NCI-H146 treated with DMSO at 0.1 percent for 48 hours (cell line): ENCODE data around the gene ELOVL6.
A peak's percentile ranks its signal among the peaks of the same experiment; 100 is the strongest.
"Not testable (repeated sequence)": the region's sequence is repeated elsewhere in the genome, so short reads cannot be mapped to it uniquely, and the experiment has no call there.

Source experiments
- DNase-seq: peaks from one replicate; lab custom pipeline; 2025; ENCODE audit not compliant: unreplicated experiment; lab: John Stamatoyannopoulos, UW

The ELOVL6 gene

DNA sequence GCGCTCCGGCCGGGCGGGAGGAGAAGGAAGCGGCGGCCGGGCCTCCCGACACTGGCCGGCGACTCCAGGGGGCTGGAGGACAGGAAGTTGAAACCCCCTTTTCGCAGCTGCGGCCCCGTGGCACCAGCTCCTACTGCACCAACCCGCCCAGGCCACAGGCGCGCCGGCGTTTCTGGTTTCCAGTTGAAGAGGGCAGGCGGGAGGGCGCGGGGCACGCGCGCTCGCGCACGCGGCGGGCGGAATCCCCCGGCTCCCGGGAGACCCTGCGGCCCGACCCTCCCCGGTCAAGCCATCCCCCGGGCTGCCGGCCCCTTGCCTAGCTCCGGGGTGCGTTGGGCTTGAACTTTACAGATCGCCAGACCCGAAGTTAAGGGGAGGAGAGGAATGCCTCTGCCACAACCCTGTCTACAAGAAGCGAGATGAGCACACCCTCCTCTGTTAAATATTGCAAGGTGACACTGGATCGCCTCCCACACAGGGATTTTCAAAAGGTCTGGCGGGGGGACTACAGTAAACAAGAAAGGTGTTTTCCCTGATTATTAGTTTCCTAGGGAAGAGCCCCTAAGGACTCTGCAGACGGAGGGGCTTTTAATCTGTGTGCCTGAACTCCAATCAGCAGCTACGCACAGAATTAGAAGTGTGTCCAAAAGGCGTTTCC, 1.4 kb downstream of the ELOVL6 start:
- peak; percentile 25 for DNase-seq

DNA sequence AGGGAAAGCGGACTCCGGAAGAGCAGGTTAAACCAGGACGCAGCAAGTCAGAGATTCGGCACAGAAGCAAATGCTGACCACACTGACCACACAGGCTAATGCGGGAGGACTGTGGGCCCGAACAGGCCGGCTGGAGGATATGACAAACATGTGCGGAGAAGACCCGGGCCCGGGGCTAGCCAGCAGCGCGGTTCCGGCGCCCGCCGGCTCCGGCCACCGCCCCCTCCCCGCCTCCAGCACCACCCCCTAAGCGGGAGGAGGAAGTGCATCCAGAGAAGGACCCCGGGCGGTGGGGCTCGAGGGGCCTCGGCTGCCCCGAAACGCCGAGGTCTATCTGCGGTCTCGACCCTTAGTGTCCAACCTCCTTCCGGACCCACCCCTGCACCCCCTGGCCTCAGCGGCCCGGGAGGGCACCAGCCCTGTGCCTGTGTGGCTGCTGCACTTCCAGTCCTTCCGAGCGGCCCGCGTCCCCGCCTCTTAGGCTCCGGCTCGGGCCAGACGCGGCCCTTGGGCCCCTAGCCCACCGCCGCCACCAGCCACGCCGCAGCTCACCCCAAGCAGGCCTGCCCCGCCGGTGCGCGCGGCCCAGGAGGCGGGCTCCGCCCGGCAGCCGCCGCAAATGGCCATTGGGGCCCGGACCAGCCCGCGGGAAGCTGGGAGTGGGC, 2.1 kb downstream of the ELOVL6 start:
- DNase-seq: peak; percentile 22

DNA sequence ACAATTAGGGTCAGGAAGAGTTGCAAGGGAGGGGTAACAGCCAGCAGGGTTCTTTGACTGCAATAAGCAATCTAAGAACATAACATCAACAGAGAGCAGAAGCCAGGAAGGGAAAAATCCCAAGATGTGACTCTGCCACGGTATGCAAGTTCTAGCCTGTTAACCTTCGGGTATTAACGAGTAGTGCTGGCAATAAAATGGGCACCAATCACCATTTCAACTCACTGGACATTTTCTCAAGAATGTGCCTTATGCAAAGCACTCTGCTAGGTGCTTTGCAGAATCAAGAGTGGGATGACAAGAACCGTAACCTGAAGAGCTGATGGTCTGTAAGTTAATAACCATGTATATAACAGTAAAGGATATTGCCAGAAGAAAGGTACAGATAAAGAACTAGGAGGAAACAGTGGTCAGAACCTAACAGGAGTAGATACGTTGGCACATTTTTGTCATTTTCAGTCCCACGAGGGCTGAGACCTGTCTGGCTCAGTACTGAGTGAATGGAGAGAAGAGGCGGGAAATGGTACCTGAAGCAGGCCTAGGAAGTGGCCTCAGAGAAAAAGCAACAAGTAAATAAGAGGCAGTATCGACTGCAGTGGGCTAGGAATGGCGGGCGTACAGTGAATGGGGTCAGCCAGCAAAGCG, 2.7 kb downstream of the ELOVL6 start:
- DNase-seq: peak; percentile 5

DNA sequence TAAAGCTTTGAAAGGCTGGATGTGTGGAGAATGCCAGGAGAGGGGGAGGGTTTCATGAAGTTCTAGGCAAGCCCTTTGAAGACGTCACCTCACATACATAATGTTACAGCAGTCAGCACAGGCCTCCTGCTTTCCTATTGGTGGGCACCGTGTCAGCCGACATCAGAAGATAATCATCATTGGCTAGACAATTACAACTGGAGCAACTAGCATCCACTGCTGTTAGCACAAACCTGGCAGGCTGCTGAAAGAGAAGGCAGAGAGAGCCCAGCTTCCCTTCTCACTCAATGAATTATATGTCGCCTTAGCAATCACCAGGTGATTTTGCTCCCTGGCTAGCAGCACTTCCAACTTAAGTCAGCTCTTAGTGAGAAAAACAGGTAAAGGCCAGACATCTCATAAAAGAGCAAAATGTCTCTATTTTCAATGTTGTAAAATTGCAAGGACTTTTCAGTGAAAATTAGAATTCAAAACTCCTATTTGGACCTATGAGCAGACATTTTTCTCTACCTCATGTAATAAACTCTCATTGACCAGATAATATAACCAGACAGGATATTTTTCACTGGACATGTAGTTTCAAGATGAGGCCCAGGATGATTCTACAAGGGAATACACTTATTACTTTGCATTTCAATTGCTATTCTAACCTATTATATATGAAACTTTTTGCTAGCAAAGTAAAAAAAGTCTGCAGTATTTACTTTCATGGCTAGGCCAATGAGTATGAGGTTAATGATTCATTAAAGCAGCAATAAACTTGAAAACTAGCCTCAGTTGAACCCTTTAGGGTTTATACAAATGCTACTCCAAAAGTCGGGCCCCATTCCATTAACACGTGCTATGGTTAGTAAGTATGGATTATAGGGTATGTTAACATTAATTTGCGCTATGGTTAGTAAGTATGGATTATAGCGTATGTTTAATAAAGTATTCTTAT, 4.3 kb downstream of the ELOVL6 start:
- peak; percentile 73 for DNase-seq

DNA sequence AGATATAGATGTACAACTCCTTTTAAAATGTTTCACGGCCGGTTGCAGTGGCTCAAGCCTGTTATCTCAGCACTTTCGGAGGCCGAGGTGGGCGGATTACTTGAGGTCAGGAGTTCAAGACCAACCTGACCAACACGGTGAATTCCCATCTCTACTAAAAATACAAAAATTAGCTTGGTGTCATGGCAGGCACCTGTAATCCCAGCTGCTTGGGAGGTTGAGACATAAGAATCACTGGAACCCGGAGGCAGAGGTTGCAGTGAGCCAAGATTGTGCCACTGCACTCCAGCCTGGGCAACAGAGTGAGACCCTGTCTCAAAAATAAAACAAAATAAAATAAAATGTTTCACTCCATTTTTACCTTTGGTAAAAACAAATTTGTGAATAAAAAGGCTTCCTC, 5.1 kb downstream of the ELOVL6 start:
- not testable (repeated sequence) for DNase-seq

DNA sequence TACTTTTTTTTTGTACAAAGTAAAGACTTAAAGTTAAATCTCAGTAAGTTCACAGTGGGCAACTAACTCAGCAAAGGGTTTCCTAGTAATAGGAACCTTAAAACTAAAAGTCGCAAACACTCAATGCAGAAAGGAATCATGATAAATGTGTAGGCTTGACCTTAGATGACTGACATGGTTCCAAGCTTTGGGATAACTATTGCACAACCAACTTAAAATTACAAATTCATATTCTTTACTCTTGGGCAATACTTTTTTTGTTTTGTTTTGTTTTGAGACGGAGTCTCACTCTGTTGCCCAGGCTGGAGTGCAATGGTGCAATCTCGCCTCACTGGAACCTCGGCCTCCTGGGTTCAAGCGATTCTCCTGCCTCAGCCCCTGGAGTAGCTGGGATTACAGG, 8.2 kb downstream of the ELOVL6 start:
- no peak for DNase-seq

DNA sequence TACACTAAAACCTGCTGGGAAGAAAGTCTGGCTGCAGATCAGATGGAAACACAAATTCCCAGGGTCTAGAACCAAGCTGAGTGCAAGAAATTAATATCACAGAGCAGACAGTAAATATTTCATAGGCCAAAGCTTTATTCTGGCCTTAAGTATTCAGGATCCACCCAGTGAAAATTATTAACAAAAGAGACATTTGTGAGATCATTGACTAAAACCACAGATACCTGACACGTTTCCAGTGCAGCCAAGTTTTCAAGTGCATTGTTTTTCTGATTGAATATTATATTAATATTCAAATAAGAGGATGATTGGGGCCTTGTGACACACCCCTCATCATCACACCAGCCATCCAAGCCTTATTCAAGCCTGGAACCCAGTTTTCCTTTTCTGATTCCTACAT, 10.3 kb downstream of the ELOVL6 start:
- DNase-seq: no peak

DNA sequence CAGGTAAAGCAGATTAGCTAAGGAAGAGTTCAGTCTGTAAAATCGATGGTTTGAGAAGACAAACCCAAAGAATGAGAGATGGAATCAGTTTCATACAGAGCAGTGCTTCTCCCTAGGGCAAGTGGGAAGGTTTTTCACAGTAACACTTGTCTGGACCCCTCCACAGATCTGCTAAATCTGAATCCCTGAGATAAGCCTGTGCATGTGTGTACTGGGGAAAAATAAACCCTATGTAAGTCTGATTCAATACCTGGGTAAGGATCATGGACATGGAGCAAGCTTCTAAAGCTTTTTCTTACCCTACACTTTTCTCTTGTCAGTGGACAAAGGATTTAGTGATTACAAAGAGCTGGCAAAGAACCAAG, 13.6 kb downstream of the ELOVL6 start:
- no peak for DNase-seq

DNA sequence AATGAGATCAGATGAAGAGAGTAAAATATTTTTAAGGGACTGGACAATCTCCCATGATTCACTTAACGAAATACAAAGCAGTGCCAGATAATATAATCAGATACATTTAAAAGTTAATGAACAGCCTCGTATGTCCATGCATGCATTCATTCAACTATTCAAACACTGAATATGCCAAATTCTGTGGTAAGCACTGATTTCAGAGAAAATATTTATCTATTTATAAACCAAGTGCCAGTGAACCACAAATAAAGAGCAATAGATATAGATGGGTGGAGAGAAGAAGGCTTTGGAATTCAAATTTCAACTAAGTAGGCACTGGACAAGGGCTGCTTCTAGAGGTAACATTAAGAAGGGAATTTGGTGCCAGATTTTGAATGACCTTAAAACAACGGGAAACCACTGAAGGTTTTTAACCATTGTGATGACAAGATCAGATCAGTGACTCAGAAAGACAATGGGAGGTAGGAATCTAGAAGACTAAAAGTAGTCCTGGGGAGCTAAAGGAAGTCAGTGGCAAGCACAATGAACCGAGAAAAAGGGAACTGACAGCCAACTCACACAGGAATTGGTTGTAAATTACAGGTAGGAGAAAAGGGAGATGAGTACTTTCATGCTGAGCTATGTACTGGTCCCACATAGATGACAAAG, 14.2 kb downstream of the ELOVL6 start:
- no peak for DNase-seq

DNA sequence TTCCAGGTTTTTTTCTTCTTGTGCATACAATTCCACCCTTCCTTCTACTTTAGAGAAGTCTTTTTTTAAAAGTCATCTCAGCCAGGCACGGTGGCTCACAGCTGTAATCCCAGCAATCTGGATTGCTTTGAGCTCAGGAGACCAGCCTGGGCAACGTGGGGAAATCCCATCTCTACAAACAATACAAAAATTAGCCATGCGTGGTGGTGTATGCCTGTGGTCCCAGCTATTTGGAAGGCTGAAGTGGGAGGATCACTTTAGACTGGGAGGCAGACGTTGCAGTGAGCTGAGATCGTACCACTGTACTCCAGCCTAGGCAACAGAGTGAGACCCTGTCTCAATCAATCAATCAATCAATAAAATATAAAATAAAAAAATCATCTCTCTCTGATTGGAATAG, 14.8 kb downstream of the ELOVL6 start:
- no peak for DNase-seq

DNA sequence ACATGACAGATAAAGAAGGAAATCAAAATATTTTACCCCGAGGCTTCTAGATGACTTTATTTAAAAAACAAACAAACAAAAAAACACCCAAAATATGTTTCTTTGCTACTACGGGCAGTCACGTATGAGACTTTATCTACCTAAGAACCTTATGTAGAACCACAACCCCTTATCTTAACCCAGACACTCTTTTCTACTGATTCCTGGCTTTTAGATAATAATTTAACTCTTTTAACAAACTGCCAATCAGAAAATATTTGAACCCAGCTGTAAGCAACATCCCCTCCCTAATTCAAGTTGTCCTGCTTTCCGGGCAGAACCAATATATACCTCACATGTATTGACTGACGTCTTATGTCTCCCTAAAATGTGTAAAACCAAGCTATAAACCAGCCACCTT, 15.4 kb downstream of the ELOVL6 start:
- no peak for DNase-seq

DNA sequence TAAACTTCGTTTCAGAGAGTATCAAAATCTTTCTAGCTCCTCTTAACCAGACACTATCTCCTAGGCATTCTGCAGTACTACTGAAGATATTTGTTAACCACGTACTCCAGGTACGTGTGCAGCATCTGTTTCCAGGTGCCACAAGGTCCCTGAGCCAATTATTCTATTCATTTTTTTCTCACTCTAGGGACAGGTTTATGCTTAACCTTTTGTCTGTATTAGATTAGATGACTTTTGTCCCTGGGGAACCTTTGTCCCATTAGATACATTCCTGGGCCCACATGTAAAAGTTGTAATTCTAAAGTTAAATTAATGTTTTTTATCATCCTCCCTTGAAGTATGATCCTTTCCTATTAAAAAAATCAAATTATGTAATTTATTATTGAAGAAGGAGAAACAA, 16.5 kb downstream of the ELOVL6 start:
- no peak for DNase-seq

DNA sequence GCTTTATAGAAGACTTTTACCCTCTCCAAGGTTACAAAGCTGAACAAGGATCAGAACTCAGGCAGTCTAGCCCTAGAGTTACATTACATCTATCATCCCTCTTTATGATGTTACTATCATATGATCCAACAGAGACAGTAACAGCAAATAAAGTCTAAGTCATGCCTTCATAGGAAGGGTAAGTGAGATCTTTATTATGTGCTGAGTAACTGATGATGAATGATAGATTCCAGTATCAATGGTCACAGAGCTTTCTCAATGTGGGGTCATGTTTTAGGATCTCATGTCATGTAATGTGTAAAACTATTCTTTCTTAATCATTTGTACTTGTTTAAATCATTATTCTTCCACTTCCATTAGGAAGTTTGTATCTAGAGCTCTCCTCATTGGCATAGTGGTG, 22.8 kb downstream of the ELOVL6 start:
- no peak for DNase-seq

DNA sequence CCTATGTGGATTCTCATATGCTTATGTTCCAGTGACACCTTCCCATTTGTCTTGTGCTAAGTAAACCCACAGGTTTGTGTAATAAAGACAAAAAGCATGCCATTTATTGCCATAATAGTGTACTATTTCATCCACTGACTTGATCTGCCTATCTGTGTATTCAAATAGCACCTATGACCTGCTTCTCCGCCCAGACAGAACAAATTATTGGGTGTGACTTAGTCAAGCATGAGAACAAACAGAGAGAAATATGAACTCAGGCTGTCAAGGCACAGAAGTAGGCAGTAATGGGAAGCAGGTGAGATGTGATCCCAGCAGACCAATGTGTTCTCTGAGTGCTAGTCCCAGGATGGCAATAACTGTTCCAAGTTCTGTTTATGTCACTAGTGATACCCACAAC, 25.4 kb downstream of the ELOVL6 start:
- DNase-seq: peak; percentile 64

DNA sequence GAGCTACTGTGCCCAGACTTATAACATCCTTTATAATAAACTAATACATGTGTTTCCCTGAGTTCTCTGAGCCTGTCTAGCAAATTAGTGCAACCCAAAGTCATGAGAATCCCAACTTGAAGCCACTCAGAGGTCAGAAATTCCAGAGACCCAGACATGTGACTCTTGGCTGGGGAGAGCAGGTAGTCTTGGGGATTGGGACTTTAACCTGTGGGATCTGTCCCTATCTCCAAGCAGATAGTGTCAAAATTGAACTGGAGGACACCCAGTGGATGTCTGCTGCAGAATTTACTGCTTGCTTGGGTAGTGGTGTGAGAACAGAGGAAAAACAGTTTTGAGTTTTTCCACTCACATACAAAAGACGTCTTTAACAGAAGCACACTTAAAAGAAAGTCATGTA, 26.4 kb downstream of the ELOVL6 start:
- no peak for DNase-seq

DNA sequence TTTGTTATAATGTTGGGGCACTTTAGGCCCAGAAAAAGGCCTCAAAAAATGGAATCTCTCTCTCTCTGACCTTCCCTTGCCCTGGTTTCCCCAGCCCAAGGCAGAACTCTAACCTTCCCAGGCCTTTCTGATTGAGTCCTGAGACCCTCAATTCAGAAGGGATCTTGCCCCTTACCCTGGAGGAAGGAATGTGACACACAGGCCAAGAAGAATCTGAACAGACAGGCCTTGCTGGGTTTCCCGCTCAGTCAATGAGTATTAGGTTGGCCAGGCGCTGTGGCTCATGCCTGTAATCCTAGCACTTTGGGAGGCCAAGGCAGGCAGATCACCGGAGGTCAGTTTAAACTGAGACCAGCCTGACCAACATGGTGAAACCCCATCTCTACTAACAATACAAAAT, 27.6 kb downstream of the ELOVL6 start:
- DNase-seq: no peak

DNA sequence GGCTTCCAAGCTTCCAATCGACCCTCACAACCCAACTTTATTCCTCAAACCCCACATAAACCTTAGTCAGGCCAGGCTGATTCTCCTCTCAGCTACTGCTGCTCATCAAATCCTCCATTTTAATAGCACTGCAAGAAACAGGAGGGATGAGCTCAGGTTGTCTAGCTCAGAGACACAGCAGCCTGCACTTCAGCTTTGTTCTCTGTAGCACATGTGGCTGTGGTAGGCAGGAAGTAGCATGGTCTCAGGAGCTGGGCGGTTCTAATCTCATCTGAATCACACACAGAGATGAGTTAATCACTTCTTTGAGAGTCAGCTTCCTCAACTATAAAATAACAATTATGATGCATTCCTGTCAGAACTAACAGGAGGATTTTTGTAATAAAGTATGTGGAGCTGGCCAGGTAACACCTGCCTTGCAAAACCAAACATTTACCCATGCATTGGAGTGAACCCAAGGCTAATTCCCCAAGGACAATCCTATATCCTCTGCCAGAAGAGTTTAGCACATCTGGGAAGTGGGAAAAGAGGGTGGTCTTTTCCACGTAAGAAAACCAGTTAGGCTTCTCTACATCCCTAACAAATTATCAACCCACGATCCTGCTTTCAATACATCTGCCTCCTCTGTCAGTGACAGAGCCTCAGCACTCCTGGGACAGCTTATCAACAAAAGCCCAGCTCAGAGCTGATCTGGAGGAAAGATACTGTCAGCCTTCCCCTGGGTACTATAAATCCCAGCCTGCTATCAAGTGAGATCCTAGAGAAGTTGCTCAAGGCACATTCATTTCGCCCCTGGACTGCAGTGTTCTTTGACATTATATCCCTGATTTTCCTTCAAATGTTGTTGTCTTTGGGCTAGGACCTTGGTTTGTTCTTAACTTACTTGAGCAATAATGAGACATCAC, 32.8 kb downstream of the ELOVL6 start:
- DNase-seq: no peak

DNA sequence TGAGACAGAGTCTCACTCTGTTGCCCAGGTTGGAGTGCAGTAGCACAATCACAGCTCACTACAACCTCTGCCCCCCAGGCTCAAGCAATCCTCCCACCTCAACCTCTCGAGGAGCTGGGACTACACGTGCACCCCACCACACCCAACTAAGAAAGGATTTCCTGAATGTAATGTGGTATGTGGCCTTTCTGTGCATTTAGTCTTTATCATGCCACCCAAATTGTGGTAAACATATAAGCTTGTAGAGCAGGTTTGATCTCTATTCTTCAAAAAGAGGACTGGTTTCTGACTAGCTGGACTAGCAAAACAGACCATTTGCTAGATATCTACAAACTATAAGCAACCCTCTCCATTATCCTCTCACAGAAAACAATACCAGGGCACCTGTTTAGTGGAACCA, 33.6 kb downstream of the ELOVL6 start:
- DNase-seq: no peak

DNA sequence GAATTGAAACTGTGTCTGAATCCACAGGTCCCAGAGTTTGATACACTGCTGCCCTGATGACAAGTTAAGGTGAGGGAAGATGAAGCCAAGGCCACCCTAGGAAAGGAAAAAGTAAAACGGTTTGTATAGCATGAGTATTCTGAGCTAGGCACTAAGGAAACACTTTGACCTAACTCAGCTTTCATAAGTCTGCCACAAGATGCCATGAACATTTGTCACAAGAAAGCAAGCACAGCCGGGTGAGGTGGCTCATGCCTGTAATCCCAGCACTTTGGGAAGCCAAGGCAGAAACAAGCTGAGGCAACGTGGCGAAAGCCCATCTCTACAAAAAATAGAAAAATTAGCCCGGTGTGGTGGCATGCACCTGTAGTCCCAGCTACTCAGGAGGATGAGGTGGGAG, 34.2 kb downstream of the ELOVL6 start:
- DNase-seq: no peak
